Islet precursor cell (in vitro differentiated cells): ENCODE data around the gene NRXN3.
A peak's percentile ranks its signal among the peaks of the same experiment; 100 is the strongest.

Source experiments
- DNase-seq: peaks from one replicate; pipeline ENCODE4 v3.0.0-alpha.2; 2018

The NRXN3 gene

GRCh38 chr14:78248501-78249090 lies 78.4 kb downstream of the NRXN3 start:
- DNase-seq: no peak

- no peak for DNase-seq
Measured at GRCh38 chr14:78251308-78251707, 81.1 kb downstream of the NRXN3 start.

GRCh38 chr14:78253986-78254385 lies 83.8 kb downstream of the NRXN3 start:
- DNase-seq: no peak

- DNase-seq: peak; percentile 29
Measured at GRCh38 chr14:78254911-78255461, 84.8 kb downstream of the NRXN3 start.

GRCh38 chr14:78259831-78260230 lies 89.7 kb downstream of the NRXN3 start:
- DNase-seq: peak; percentile 81

- no peak for DNase-seq
Measured at GRCh38 chr14:78278464-78279250, 108.5 kb downstream of the NRXN3 start.

- DNase-seq: no peak
Measured at GRCh38 chr14:78282437-78282836, 112.3 kb downstream of the NRXN3 start.

- no peak for DNase-seq
Measured at GRCh38 chr14:78286210-78286609, 116.0 kb downstream of the NRXN3 start.

- DNase-seq: no peak
Measured at GRCh38 chr14:78292003-78292402, 121.8 kb downstream of the NRXN3 start.

- DNase-seq: no peak
Measured at GRCh38 chr14:78297858-78298257, 127.7 kb downstream of the NRXN3 start.

GRCh38 chr14:78298298-78298697 lies 128.1 kb downstream of the NRXN3 start:
- DNase-seq: no peak

GRCh38 chr14:78302841-78303240 lies 132.7 kb downstream of the NRXN3 start:
- no peak for DNase-seq

- no peak for DNase-seq
Measured at GRCh38 chr14:78307671-78308070, 137.5 kb downstream of the NRXN3 start.

GRCh38 chr14:78308079-78308478 lies 137.9 kb downstream of the NRXN3 start:
- DNase-seq: no peak

- peak; percentile 60 for DNase-seq
Measured at GRCh38 chr14:78310272-78310671, 140.1 kb downstream of the NRXN3 start.

- DNase-seq: no peak
Measured at GRCh38 chr14:78313499-78313898, 143.3 kb downstream of the NRXN3 start.

GRCh38 chr14:78314484-78314883 lies 144.3 kb downstream of the NRXN3 start:
- DNase-seq: no peak

- no peak for DNase-seq
Measured at GRCh38 chr14:78316052-78316451, 145.9 kb downstream of the NRXN3 start.

GRCh38 chr14:78316786-78317185 lies 146.6 kb downstream of the NRXN3 start:
- DNase-seq: no peak

- no peak for DNase-seq
Measured at GRCh38 chr14:78319406-78319805, 149.2 kb downstream of the NRXN3 start.

GRCh38 chr14:78319887-78320635 lies 149.9 kb downstream of the NRXN3 start:
- no peak for DNase-seq

GRCh38 chr14:78324353-78324752 lies 154.2 kb downstream of the NRXN3 start:
- DNase-seq: no peak

GRCh38 chr14:78325911-78326310 lies 155.7 kb downstream of the NRXN3 start:
- no peak for DNase-seq
